GM23248 (cell line): ENCODE measurements around the gene GIT1. TPM values are rescaled to one million over a fixed set of nuclear protein-coding genes. Genes with fewer than 3 reads are reported as not detected.
"Not testable (repeated sequence)": the region's sequence is repeated elsewhere in the genome, so short reads cannot be mapped to it uniquely, and the experiment has no call there.

Source experiments
- DNase-seq: peaks from one replicate; pipeline ENCODE4 v3.0.0-alpha.2; 2015
- H2AFZ ChIP-seq: fragments of 200-600 bp; sonication (generic); 2 replicates; pipeline ENCODE4 v1.6.1; 2016; ENCODE audit warnings: antibody characterized with exemption
- H3F3A ChIP-seq: fragments of 200-600 bp; sonication (generic); 2 replicates; pipeline ENCODE4 v1.6.1; 2016; ENCODE audit warnings: mild to moderate bottlenecking, antibody characterized with exemption, mixed run types; ENCODE audit not compliant: insufficient read depth
- H3K27ac ChIP-seq: fragments of 200-600 bp; sonication (generic); 2 replicates; pipeline ENCODE4 v1.5.1; 2016; ENCODE audit warnings: mild to moderate bottlenecking
- H3K27me3 ChIP-seq: fragments of 200-600 bp; sonication (generic); replicated peaks from 2 replicates; pipeline ENCODE4 v1.6.1; 2016; ENCODE audit warnings: mild to moderate bottlenecking; ENCODE audit not compliant: insufficient read depth
- H3K36me3 ChIP-seq: fragments of 200-600 bp; sonication (generic); 2 replicates; pipeline ENCODE4 v1.6.1; 2016; ENCODE audit warnings: low read depth, mild to moderate bottlenecking
- H3K4me1 ChIP-seq: fragments of 200-600 bp; sonication (generic); 2 replicates; pipeline ENCODE4 v1.6.1; 2016; ENCODE audit warnings: mild to moderate bottlenecking; ENCODE audit not compliant: insufficient read depth
- H3K4me2 ChIP-seq: fragments of 200-600 bp; sonication (generic); one replicate; pipeline ENCODE4 v1.6.1; 2016; ENCODE audit warnings: mild to moderate bottlenecking; ENCODE audit not compliant: unreplicated experiment
- H3K4me3 ChIP-seq: fragments of 200-600 bp; sonication (generic); 2 replicates; pipeline ENCODE4 v1.5.1; 2016; ENCODE audit warnings: mild to moderate bottlenecking
- H3K79me2 ChIP-seq: fragments of 200-600 bp; sonication (generic); 2 replicates; pipeline ENCODE4 v1.6.1; 2016; ENCODE audit warnings: mild to moderate bottlenecking; ENCODE audit not compliant: insufficient read depth
- H3K9ac ChIP-seq: fragments of 200-600 bp; sonication (generic); 2 replicates; pipeline ENCODE4 v1.6.1; 2016; ENCODE audit warnings: mild to moderate bottlenecking
- H3K9me2 ChIP-seq: fragments of 200-600 bp; sonication (generic); 2 replicates; pipeline ENCODE4 v1.6.1; 2016; ENCODE audit warnings: mixed run types, mild to moderate bottlenecking, moderate library complexity; ENCODE audit not compliant: insufficient read depth
- H3K9me3 ChIP-seq: fragments of 200-600 bp; sonication (generic); one replicate; pipeline ENCODE4 v1.6.1; 2017; ENCODE audit warnings: low read depth
- H4K20me1 ChIP-seq: fragments of 200-600 bp; sonication (generic); 2 replicates; pipeline ENCODE4 v1.6.0; 2016; ENCODE audit not compliant: insufficient read depth
- EZH2 ChIP-seq: fragments of 200-600 bp; sonication (generic); IDR thresholded peaks from 2 replicates; pipeline ENCODE4 v1.6.1; 2018; ENCODE audit warnings: antibody characterized with exemption, mild to moderate bottlenecking; ENCODE audit not compliant: insufficient read depth, poor library complexity, severe bottlenecking
- EZH2phosphoT487 ChIP-seq: fragments of 200-600 bp; sonication (generic); IDR thresholded peaks from 2 replicates; pipeline ENCODE4 v1.6.1; 2018; ENCODE audit warnings: antibody characterized with exemption, moderate library complexity, mild to moderate bottlenecking, low read depth; ENCODE audit not compliant: insufficient read depth
- WGBS, 2 experiments: methylation state at CpG; one replicate each; pipeline ENCODE4 v1.1.6; 2015 to 2017; ENCODE audit warnings: low lambda C conversion rate in 2 of 2, low coverage in 1 of 2; ENCODE audit errors: missing lambda C conversion rate in 2 of 2; 5-methylcytosine and 5-hydroxymethylcytosine counted together
- in situ Hi-C: fragments of 300-500 bp; cut with MboI; formaldehyde crosslinking; loops from 2 replicates; pipeline ENCODE4 v1.15.0; 2020
- polyA plus RNA-seq: library from polyadenylated mRNA; unstranded; fragments of >200 nt; fragmentation: Nextera tagmentation; extraction: Ambion mirVana; gene quantifications from 2 replicates; pipeline ENCODE4 v1.2.1, GENCODE V29; 2016
- total RNA-seq: library from RNA; depleted of rRNA; stranded (reverse); fragments of >200 nt; shearing (Covaris generic); gene quantifications from 2 replicates; pipeline ENCODE4 v1.2.3, GENCODE V29; 2014

Gene GIT1
- total and polyA plus RNA-seq, 2 experiments from 2014 or later: 6.0 to 19.5 TPM

GRCh38 chr17:29561554-29562517, 27.6 kb downstream of the GIT1 start:
- no peak overlapping the region for H3K9ac ChIP-seq
- in situ Hi-C loops: loop anchor here (25.0 kb wide), 1 partner anchor 100 kb away; no protein-coding TSS in a partner anchor
- H3K27ac ChIP-seq: no peak overlapping the region
- no peaks in the 10 kb centered on the region for H3K9me3 ChIP-seq
- DNase-seq: no peak
- H3K4me3 ChIP-seq: no peak overlapping the region
- H4K20me1 ChIP-seq: no peaks in the 10 kb centered on the region
- peaks cover 7% of the 10 kb centered on the region for H3F3A ChIP-seq
- H3K36me3 ChIP-seq: no peaks in the 10 kb centered on the region
- H3K27me3 ChIP-seq: no peaks in the 10 kb centered on the region
- H3K79me2 ChIP-seq: no peaks in the 10 kb centered on the region
- TF ChIP-seq EZH2 (no peak), EZH2phosphoT487 (no peak)
- no peak overlapping the region for H3K4me2 ChIP-seq
- 95% methylated on average over 17 of the region's 17 CpGs for WGBS, 2 experiments
- H3K9me2 ChIP-seq: no peaks in the 10 kb centered on the region
- H2AFZ ChIP-seq: no peak overlapping the region
- H3K4me1 ChIP-seq: peaks cover 10% of the 10 kb centered on the region; the same call in 1 of the 2 replicates

DNA sequence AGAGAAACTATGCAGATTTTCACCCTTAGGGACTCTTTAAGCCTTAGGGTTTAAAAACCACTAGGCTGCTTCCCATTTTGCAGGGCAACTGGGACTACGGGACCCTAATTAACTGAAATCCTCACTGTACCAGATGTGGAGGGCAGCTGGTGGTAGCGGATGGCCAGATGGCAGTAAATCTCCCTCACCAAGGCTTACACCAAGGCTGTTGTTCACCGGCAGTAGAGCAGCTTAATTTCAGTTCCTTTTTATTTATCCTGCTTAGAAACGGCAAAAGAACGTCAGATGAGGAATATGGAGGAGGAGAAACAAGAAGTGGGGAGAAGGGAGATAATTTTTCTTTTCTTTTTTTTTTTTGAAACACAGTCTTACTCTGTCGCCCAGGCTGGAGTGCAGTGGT, 29.1 kb downstream of the GIT1 start:
- in situ Hi-C loops: loop anchor here (25.0 kb wide), 1 partner anchor 98 kb away; no protein-coding TSS in a partner anchor
- Histone ChIP-seq H3K4me1 (peaks cover 12% of the 10 kb centered on the region; the same call in 1 of the 2 replicates), H3K9ac (no peak overlapping the region), H3K4me3 (no peak overlapping the region), H2AFZ (no peak overlapping the region), H4K20me1 (no peaks in the 10 kb centered on the region), H3K27me3 (no peaks in the 10 kb centered on the region), H3K9me2 (no peaks in the 10 kb centered on the region), H3K27ac (no peak overlapping the region), H3F3A (peaks cover 15% of the 10 kb centered on the region), H3K79me2 (no peaks in the 10 kb centered on the region), H3K4me2 (no peak overlapping the region), H3K36me3 (no peaks in the 10 kb centered on the region), H3K9me3 (no peaks in the 10 kb centered on the region)
- 95% methylated on average over 6 of the region's 6 CpGs for WGBS, 2 experiments
- DNase-seq: no peak
- TF ChIP-seq EZH2phosphoT487 (no peak), EZH2 (no peak)

- Histone ChIP-seq H2AFZ (no peak overlapping the region), H3F3A (peaks cover 15% of the 10 kb centered on the region), H3K79me2 (no peaks in the 10 kb centered on the region), H3K4me2 (no peak overlapping the region), H3K27ac (no peak overlapping the region), H4K20me1 (no peaks in the 10 kb centered on the region), H3K9me2 (no peaks in the 10 kb centered on the region), H3K4me1 (peaks cover 12% of the 10 kb centered on the region; the same call in 1 of the 2 replicates), H3K9ac (no peak overlapping the region), H3K27me3 (no peaks in the 10 kb centered on the region), H3K36me3 (no peaks in the 10 kb centered on the region), H3K9me3 (no peaks in the 10 kb centered on the region), H3K4me3 (no peak overlapping the region)
- DNase-seq: no peak
- WGBS, 2 experiments: 98 to 100% methylated on average over 2 of the region's 2 CpGs
- in situ Hi-C loops: loop anchor here (25.0 kb wide), 1 partner anchor 97 kb away; no protein-coding TSS in a partner anchor
- TF ChIP-seq EZH2: no peak
- TF ChIP-seq EZH2phosphoT487: no peak
Measured at GRCh38 chr17:29559640-29560039, 29.8 kb downstream of the GIT1 start.

- peaks cover 15% of the 10 kb centered on the region for H3F3A ChIP-seq
- H3K27me3 ChIP-seq, H3K79me2 ChIP-seq, H3K4me3 ChIP-seq, H3K9ac ChIP-seq, H3K36me3 ChIP-seq, DNase-seq, H4K20me1 ChIP-seq, H3K9me2 ChIP-seq, H3K27ac ChIP-seq, H3K9me3 ChIP-seq, H2AFZ ChIP-seq, H3K4me2 ChIP-seq: not testable (repeated sequence)
- in situ Hi-C loops: loop anchor here (25.0 kb wide), 1 partner anchor 96 kb away; no protein-coding TSS in a partner anchor
- peaks cover 12% of the 10 kb centered on the region; the same call in 1 of the 2 replicates for H3K4me1 ChIP-seq
- WGBS, 2 experiments: 67 to 88% methylated on average over 4 to 5 of the region's 5 CpGs
Measured at GRCh38 chr17:29558139-29558538, 31.3 kb downstream of the GIT1 start.
